IMR-90 (cell line): ENCODE data around the gene SLC1A1.

Source experiments
- BHLHE40 ChIP-seq: fragments of 150-350 bp; IDR thresholded peaks from 2 replicates; pipeline ENCODE4 v1.6.1; 2016; ENCODE audit warnings: mild to moderate bottlenecking, low read depth, low read length
- CHD1 ChIP-seq: IDR thresholded peaks from 2 replicates; pipeline ENCODE4 v1.6.1; 2012; ENCODE audit warnings: low read depth, low read length, improper control_type of control experiment
- CTCF ChIP-seq: conservative IDR thresholded peaks from 2 replicates; pipeline ENCODE4 v1.5.1; 2012; ENCODE audit warnings: mild to moderate bottlenecking, low read depth, low read length, improper control_type of control experiment
- ELK1 ChIP-seq: fragments of 150-350 bp; IDR thresholded peaks from 2 replicates; pipeline ENCODE4 v1.6.1; 2016; ENCODE audit warnings: low read depth, mild to moderate bottlenecking, low read length, moderate library complexity, borderline replicate concordance
- MAFK ChIP-seq: IDR thresholded peaks from 2 replicates; pipeline ENCODE4 v1.6.1; 2012; ENCODE audit warnings: low read depth, low read length, improper control_type of control experiment
- MAZ ChIP-seq: IDR thresholded peaks from 2 replicates; pipeline ENCODE4 v1.6.1; 2012; ENCODE audit warnings: low read depth, mild to moderate bottlenecking, low read length, improper control_type of control experiment, moderate library complexity, borderline replicate concordance
- NFE2L2 ChIP-seq: fragments of 150-350 bp; IDR thresholded peaks from 2 replicates; pipeline ENCODE4 v1.6.1; 2016; ENCODE audit warnings: low read depth, mild to moderate bottlenecking, low read length
- POLR2A ChIP-seq: IDR thresholded peaks from 2 replicates; pipeline ENCODE4 v1.6.1; 2012; ENCODE audit warnings: mild to moderate bottlenecking, low read depth, low read length
- RAD21 ChIP-seq: IDR thresholded peaks from 2 replicates; pipeline ENCODE4 v1.6.1; 2012; ENCODE audit warnings: low read length, improper control_type of control experiment
- RCOR1 ChIP-seq: IDR thresholded peaks from 2 replicates; pipeline ENCODE4 v1.6.1; 2012; ENCODE audit warnings: mild to moderate bottlenecking, low read length, improper control_type of control experiment; ENCODE audit not compliant: insufficient replicate concordance
- SMC3 ChIP-seq: fragments of 150-350 bp; IDR thresholded peaks from 2 replicates; pipeline ENCODE4 v1.6.1; 2016; ENCODE audit warnings: low read depth, mild to moderate bottlenecking, antibody characterized with exemption, low read length, moderate library complexity

- TF ChIP-seq RCOR1 (no peak), CTCF (no peak), POLR2A (no peak), BHLHE40 (no peak), RAD21 (no peak), SMC3 (no peak), MAZ (no peak), MAFK (no peak), NFE2L2 (no peak), CHD1 (no peak), ELK1 (no peak)
Measured at GRCh38 chr9:4592295-4592694, 102.0 kb downstream of the SLC1A1 start.
